ENCODE results near the gene TBX4. TPM values are rescaled to one million over a fixed set of nuclear protein-coding genes. Genes with fewer than 3 reads are reported as not detected.

TBX4 gene
- total and polyA plus RNA-seq, 2 experiments from 2014 or later: not detected

DNA sequence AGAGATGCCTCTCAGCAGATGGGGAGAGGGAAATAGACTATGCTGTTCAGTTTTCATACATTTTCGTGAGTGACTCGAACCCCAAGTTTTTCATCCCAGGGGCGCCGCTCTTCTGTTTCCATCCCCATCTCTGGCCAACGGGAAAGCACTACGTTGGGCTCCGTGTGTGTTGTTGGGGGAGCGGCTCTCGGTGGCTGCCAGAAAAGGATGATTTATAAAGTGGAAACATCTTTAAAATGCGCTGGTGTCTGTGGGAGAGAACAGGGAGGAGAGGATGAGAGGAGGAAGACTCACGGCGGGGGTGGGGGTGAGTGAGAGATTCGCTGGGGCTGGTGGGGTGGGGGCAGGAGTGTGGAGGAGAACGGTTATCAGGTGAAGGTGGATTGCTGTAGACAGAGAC, 5.8 kb downstream of the TBX4 start:
- TF ChIP-seq, protein P1, sequence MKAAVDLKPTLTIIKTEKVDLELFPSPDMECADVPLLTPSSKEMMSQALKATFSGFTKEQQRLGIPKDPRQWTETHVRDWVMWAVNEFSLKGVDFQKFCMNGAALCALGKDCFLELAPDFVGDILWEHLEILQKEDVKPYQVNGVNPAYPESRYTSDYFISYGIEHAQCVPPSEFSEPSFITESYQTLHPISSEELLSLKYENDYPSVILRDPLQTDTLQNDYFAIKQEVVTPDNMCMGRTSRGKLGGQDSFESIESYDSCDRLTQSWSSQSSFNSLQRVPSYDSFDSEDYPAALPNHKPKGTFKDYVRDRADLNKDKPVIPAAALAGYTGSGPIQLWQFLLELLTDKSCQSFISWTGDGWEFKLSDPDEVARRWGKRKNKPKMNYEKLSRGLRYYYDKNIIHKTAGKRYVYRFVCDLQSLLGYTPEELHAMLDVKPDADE (IDR thresholded peaks at IDR 0.05): no peak
- TF ChIP-seq, protein P2, sequence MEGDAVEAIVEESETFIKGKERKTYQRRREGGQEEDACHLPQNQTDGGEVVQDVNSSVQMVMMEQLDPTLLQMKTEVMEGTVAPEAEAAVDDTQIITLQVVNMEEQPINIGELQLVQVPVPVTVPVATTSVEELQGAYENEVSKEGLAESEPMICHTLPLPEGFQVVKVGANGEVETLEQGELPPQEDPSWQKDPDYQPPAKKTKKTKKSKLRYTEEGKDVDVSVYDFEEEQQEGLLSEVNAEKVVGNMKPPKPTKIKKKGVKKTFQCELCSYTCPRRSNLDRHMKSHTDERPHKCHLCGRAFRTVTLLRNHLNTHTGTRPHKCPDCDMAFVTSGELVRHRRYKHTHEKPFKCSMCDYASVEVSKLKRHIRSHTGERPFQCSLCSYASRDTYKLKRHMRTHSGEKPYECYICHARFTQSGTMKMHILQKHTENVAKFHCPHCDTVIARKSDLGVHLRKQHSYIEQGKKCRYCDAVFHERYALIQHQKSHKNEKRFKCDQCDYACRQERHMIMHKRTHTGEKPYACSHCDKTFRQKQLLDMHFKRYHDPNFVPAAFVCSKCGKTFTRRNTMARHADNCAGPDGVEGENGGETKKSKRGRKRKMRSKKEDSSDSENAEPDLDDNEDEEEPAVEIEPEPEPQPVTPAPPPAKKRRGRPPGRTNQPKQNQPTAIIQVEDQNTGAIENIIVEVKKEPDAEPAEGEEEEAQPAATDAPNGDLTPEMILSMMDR (conservative IDR thresholded peaks at IDR 0.05; ENCODE audit: low read depth in 2 of 2): no peak
- no peak for TF ChIP-seq ZNF114 (CRISPR knock-in tag; IDR thresholded peaks at IDR 0.05)
- TF ChIP-seq ZNF331 (CRISPR knock-in tag; IDR thresholded peaks at IDR 0.05; ENCODE audit: low read depth): no peak
- TF ChIP-seq CREB1 (CRISPR knock-in tag; IDR thresholded peaks at IDR 0.05; ENCODE audit: low read depth): no peak
- TF ChIP-seq, protein P3, sequence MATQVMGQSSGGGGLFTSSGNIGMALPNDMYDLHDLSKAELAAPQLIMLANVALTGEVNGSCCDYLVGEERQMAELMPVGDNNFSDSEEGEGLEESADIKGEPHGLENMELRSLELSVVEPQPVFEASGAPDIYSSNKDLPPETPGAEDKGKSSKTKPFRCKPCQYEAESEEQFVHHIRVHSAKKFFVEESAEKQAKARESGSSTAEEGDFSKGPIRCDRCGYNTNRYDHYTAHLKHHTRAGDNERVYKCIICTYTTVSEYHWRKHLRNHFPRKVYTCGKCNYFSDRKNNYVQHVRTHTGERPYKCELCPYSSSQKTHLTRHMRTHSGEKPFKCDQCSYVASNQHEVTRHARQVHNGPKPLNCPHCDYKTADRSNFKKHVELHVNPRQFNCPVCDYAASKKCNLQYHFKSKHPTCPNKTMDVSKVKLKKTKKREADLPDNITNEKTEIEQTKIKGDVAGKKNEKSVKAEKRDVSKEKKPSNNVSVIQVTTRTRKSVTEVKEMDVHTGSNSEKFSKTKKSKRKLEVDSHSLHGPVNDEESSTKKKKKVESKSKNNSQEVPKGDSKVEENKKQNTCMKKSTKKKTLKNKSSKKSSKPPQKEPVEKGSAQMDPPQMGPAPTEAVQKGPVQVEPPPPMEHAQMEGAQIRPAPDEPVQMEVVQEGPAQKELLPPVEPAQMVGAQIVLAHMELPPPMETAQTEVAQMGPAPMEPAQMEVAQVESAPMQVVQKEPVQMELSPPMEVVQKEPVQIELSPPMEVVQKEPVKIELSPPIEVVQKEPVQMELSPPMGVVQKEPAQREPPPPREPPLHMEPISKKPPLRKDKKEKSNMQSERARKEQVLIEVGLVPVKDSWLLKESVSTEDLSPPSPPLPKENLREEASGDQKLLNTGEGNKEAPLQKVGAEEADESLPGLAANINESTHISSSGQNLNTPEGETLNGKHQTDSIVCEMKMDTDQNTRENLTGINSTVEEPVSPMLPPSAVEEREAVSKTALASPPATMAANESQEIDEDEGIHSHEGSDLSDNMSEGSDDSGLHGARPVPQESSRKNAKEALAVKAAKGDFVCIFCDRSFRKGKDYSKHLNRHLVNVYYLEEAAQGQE (IDR thresholded peaks at IDR 0.05; ENCODE audit: unreplicated experiment): no peak
- no peak for TF ChIP-seq EZH2phosphoT487 (IDR thresholded peaks at IDR 0.05; ENCODE audit: unreplicated experiment)
- TF ChIP-seq, protein P4, sequence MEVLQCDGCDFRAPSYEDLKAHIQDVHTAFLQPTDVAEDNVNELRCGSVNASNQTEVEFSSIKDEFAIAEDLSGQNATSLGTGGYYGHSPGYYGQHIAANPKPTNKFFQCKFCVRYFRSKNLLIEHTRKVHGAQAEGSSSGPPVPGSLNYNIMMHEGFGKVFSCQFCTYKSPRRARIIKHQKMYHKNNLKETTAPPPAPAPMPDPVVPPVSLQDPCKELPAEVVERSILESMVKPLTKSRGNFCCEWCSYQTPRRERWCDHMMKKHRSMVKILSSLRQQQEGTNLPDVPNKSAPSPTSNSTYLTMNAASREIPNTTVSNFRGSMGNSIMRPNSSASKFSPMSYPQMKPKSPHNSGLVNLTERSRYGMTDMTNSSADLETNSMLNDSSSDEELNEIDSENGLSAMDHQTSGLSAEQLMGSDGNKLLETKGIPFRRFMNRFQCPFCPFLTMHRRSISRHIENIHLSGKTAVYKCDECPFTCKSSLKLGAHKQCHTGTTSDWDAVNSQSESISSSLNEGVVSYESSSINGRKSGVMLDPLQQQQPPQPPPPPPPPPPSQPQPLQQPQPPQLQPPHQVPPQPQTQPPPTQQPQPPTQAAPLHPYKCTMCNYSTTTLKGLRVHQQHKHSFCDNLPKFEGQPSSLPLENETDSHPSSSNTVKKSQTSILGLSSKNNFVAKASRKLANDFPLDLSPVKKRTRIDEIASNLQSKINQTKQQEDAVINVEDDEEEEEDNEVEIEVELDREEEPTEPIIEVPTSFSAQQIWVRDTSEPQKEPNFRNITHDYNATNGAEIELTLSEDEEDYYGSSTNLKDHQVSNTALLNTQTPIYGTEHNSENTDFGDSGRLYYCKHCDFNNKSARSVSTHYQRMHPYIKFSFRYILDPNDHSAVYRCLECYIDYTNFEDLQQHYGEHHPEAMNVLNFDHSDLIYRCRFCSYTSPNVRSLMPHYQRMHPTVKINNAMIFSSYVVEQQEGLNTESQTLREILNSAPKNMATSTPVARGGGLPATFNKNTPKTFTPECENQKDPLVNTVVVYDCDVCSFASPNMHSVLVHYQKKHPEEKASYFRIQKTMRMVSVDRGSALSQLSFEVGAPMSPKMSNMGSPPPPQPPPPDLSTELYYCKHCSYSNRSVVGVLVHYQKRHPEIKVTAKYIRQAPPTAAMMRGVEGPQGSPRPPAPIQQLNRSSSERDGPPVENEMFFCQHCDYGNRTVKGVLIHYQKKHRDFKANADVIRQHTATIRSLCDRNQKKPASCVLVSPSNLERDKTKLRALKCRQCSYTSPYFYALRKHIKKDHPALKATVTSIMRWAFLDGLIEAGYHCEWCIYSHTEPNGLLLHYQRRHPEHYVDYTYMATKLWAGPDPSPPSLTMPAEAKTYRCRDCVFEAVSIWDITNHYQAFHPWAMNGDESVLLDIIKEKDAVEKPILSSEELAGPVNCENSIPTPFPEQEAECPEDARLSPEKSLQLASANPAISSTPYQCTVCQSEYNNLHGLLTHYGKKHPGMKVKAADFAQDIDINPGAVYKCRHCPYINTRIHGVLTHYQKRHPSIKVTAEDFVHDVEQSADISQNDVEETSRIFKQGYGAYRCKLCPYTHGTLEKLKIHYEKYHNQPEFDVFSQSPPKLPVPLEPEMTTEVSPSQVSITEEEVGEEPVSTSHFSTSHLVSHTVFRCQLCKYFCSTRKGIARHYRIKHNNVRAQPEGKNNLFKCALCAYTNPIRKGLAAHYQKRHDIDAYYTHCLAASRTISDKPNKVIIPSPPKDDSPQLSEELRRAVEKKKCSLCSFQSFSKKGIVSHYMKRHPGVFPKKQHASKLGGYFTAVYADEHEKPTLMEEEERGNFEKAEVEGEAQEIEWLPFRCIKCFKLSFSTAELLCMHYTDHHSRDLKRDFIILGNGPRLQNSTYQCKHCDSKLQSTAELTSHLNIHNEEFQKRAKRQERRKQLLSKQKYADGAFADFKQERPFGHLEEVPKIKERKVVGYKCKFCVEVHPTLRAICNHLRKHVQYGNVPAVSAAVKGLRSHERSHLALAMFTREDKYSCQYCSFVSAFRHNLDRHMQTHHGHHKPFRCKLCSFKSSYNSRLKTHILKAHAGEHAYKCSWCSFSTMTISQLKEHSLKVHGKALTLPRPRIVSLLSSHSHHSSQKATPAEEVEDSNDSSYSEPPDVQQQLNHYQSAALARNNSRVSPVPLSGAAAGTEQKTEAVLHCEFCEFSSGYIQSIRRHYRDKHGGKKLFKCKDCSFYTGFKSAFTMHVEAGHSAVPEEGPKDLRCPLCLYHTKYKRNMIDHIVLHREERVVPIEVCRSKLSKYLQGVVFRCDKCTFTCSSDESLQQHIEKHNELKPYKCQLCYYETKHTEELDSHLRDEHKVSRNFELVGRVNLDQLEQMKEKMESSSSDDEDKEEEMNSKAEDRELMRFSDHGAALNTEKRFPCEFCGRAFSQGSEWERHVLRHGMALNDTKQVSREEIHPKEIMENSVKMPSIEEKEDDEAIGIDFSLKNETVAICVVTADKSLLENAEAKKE (CRISPR knock-in tag; IDR thresholded peaks at IDR 0.05): no peak
- no peak for TF ChIP-seq NANOG (IDR thresholded peaks at IDR 0.05; ENCODE audit: borderline replicate concordance)
- TF ChIP-seq POLR2AphosphoS5 (IDR thresholded peaks at IDR 0.05; ENCODE audit: low read depth): no peak
- no peak for TF ChIP-seq STAT1 (IDR thresholded peaks at IDR 0.05; ENCODE audit: unreplicated experiment)
- TF ChIP-seq JUNB (IDR thresholded peaks at IDR 0.05; ENCODE audit: unreplicated experiment): no peak
- no peak for TF ChIP-seq EZH2 (IDR thresholded peaks at IDR 0.05; ENCODE audit: low read depth, unreplicated experiment)
- Mint-ChIP-seq H3K27me3 (ENCODE audit: insufficient read depth, low read depth, poor library complexity) (peaks cover 99% of the 10 kb centered on the region), H3K9me3 (peaks cover 8% of the 10 kb centered on the region), H3K4me3 (peak overlapping the region; percentile 50), H3K36me3 (ENCODE audit: low read depth) (peaks cover 3% of the 10 kb centered on the region; the same call in 1 of the 3 replicates), H3K4me1 (peaks cover 41% of the 10 kb centered on the region), H3K27ac (no peak overlapping the region)
- H2AFZ ChIP-seq: no peak overlapping the region
- no peak for ATAC-seq
- H3K4me1 ChIP-seq (ENCODE audit: insufficient read depth): peaks cover 42% of the 10 kb centered on the region; the same call in 1 of the 2 replicates
- no peaks in the 10 kb centered on the region for H3K9me2 ChIP-seq (ENCODE audit: insufficient read depth)
- peak overlapping the region; percentile 73 for H3K4me2 ChIP-seq
- no peak for DNase-seq (ENCODE audit: low spot score)
- peaks cover 3% of the 10 kb centered on the region; the same call in 1 of the 2 replicates for H3K36me3 ChIP-seq (ENCODE audit: insufficient read depth)
- 0 out of 2 replicates have a peak, but pooled peaks cover 9% of the 10 kb centered on the region for H3F3A ChIP-seq (replicated peaks; ENCODE audit: low read depth)
- H3K27ac ChIP-seq (ENCODE audit: low read depth): no peak overlapping the region
- H3K27me3 ChIP-seq (ENCODE audit: insufficient read depth): peaks cover 100% of the 10 kb centered on the region
- peak overlapping the region; percentile 44 for H3K4me3 ChIP-seq
- H3K79me2 ChIP-seq (replicated peaks; ENCODE audit: insufficient read depth): no peaks in the 10 kb centered on the region
- peaks cover 27% of the 10 kb centered on the region for H4K20me1 ChIP-seq (replicated peaks; ENCODE audit: insufficient read depth)

Data from GM23338 (cell line).